HepG2 (cell line): Measurements from ENCODE around the gene ATAD3C. TPM values are rescaled to one million over a fixed set of nuclear protein-coding genes. Genes with fewer than 3 reads are reported as not detected.

Experiments
- DBP ChIP-seq: sonication (generic); formaldehyde crosslinking; IDR thresholded peaks from 2 replicates; pipeline ENCODE4 v1.4.0; 2020; ENCODE audit warnings: missing genetic modification reagents; ENCODE audit errors: not compliant biosample characterization
- EHMT2 ChIP-seq: fragments of 200-600 bp; sonication (generic); IDR thresholded peaks from 2 replicates; pipeline ENCODE4 v1.7.0; 2017; ENCODE audit warnings: antibody characterized with exemption, low read depth, low read length, borderline replicate concordance
- HDAC2 ChIP-seq: sonication (generic); formaldehyde crosslinking; IDR thresholded peaks from 2 replicates; pipeline ENCODE4 v1.4.0; 2020; ENCODE audit warnings: missing genetic modification reagents
- HDAC6 ChIP-seq: fragments of 200-600 bp; sonication (generic); IDR thresholded peaks from 2 replicates; pipeline ENCODE4 v1.7.0; 2017; ENCODE audit warnings: mild to moderate bottlenecking, antibody characterized with exemption, low read length, low read depth
- NFKB2 ChIP-seq: sonication (generic); formaldehyde crosslinking; IDR thresholded peaks from 2 replicates; pipeline ENCODE4 v1.4.0; 2020; ENCODE audit warnings: missing genetic modification reagents, borderline replicate concordance
- NPAS2 ChIP-seq: sonication (generic); formaldehyde crosslinking; IDR thresholded peaks from 2 replicates; pipeline ENCODE4 v1.8.0; 2022; ENCODE audit warnings: mild to moderate bottlenecking, missing genetic modification reagents, borderline replicate concordance
- TEAD2 ChIP-seq: sonication (generic); formaldehyde crosslinking; IDR thresholded peaks from 2 replicates; pipeline ENCODE4 v1.9.0; 2021; ENCODE audit warnings: missing genetic modification reagents
- ZBTB26 ChIP-seq: IDR thresholded peaks from 2 replicates; pipeline ENCODE4 v1.6.1; 2016; ENCODE audit warnings: missing compliant biosample characterization, missing genetic modification reagents, borderline replicate concordance
- ZBTB7B ChIP-seq: sonication (generic); formaldehyde crosslinking; IDR thresholded peaks from 2 replicates; pipeline ENCODE4 v1.4.0; 2020; ENCODE audit warnings: missing genetic modification reagents
- ZNF20 ChIP-seq: sonication (generic); formaldehyde crosslinking; IDR thresholded peaks from 2 replicates; pipeline ENCODE4 v1.4.0; 2020; ENCODE audit warnings: mild to moderate bottlenecking, moderate library complexity, missing genetic modification reagents
- ZNF468 ChIP-seq: sonication (generic); formaldehyde crosslinking; IDR thresholded peaks from 2 replicates; pipeline ENCODE4 v1.8.0; 2022; ENCODE audit warnings: mild to moderate bottlenecking, moderate library complexity, missing genetic modification reagents
- ZNF639 ChIP-seq: conservative IDR thresholded peaks from 2 replicates; pipeline ENCODE4 v1.6.1; 2018; ENCODE audit warnings: missing genetic modification reagents
- ZNF678 ChIP-seq: sonication (generic); formaldehyde crosslinking; IDR thresholded peaks from 2 replicates; pipeline ENCODE4 v1.4.0; 2020; ENCODE audit warnings: mild to moderate bottlenecking, missing genetic modification reagents
- ZSCAN22 ChIP-seq: sonication (generic); formaldehyde crosslinking; IDR thresholded peaks from 2 replicates; pipeline ENCODE4 v1.4.0; 2020; ENCODE audit warnings: mild to moderate bottlenecking, missing genetic modification reagents
- polyA plus RNA-seq, 8 experiments: library from polyadenylated mRNA; depleted of rRNA in 3 of 8; stranded (reverse) in 7 of 8; unstranded in 1 of 8; fragments of >200 nt; fragmentation: Illumina TruSeq in 4 of 8; extraction: Trizol in 4 of 8; gene quantifications; 2 replicates each; pipeline versions ENCODE4 v1.2.1 to v1.2.3, GENCODE V29; 2011 to 2016; ENCODE audit warnings: low read depth in 4 of 8, missing spikeins in 1 of 8, mixed read lengths in 1 of 8; ENCODE audit not compliant: insufficient read depth in 1 of 8
- total RNA-seq, 5 experiments: library from RNA; depleted of rRNA; stranded (reverse); fragments of >200 nt; fragmentation: Illumina TruSeq; extraction: Trizol; gene quantifications; 2 replicates each; pipeline ENCODE4 v1.2.3, GENCODE V29; 2016; ENCODE audit warnings: low read depth in 1 of 5
- TF ChIP-seq, protein P1 (sequence below): sonication (generic); formaldehyde crosslinking; IDR thresholded peaks from 2 replicates; pipeline ENCODE4 v1.4.0; 2020; ENCODE audit warnings: mild to moderate bottlenecking, missing genetic modification reagents
- TF ChIP-seq, protein P2 (sequence below): IDR thresholded peaks from 2 replicates; pipeline ENCODE4 v1.6.1; 2016; ENCODE audit warnings: missing compliant biosample characterization, missing genetic modification reagents, borderline replicate concordance
- TF ChIP-seq, protein P3 (sequence below): sonication (generic); formaldehyde crosslinking; IDR thresholded peaks from 2 replicates; pipeline ENCODE4 v1.4.0; 2020; ENCODE audit warnings: missing genetic modification reagents

Gene ATAD3C
- total and polyA plus RNA-seq, 2 of the 13 experiments (the other 11 are each of a cell fraction or from before 2014, with no cell fraction given) = 2.4 to 3.2 TPM

DNA sequence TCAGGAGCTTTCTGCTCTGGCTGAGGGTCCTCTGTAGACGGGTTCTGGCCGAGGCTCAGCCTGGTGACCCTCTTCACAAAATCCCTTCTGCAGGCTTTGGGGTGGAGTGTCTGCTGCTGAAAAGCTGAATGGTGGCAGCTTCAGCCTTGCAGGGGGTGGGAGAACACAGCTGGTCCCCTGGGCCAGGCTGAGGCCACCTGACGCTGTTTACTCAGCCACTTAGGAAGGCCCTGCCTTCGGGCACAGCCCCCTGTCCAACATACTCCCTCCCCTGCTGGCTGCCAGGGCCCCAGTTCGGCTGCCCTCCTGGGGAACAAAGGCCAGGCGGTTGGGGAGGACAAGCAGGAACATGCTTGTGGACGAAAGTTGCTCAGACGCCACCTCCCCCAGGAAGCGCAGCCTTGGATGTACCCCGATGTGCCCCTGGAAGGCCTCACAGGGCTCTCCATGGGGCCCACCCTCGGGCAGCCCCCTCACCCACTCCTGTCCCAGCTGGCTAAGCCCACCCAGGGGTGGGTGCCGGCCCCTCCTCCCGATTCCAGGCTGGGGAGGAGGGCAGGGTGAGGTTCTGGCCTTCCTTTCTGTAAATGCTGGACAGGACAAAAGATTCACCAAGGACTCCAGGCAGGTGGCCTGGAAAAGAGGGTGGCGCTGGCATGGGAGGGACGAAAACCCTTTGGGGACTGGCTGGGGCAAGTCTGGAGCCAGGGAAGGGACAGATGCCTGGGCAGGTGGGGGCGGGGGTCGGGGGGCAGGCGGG, 28.2 kb upstream of the ATAD3C start, which contains the start of gene ANKRD65 (continued):
- TF ChIP-seq DBP (CRISPR knock-in tag) = no peak
- TF ChIP-seq TEAD2 (CRISPR knock-in tag) = no peak
- TF ChIP-seq EHMT2 = no peak
- TF ChIP-seq ZNF20 (CRISPR knock-in tag) = no peak
- no peak for TF ChIP-seq HDAC6
- TF ChIP-seq ZSCAN22 = no peak
- no peak for TF ChIP-seq NPAS2 (CRISPR knock-in tag)
- peak; percentile 82 for TF ChIP-seq HDAC2
- TF ChIP-seq, protein P1, sequence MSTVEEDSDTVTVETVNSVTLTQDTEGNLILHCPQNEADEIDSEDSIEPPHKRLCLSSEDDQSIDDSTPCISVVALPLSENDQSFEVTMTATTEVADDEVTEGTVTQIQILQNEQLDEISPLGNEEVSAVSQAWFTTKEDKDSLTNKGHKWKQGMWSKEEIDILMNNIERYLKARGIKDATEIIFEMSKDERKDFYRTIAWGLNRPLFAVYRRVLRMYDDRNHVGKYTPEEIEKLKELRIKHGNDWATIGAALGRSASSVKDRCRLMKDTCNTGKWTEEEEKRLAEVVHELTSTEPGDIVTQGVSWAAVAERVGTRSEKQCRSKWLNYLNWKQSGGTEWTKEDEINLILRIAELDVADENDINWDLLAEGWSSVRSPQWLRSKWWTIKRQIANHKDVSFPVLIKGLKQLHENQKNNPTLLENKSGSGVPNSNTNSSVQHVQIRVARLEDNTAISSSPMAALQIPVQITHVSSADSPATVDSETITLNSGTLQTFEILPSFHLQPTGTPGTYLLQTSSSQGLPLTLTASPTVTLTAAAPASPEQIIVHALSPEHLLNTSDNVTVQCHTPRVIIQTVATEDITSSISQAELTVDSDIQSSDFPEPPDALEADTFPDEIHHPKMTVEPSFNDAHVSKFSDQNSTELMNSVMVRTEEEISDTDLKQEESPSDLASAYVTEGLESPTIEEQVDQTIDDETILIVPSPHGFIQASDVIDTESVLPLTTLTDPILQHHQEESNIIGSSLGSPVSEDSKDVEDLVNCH (CRISPR knock-in tag) = no peak
- TF ChIP-seq ZBTB26 (CRISPR knock-in tag) = no peak
- TF ChIP-seq, protein P2, sequence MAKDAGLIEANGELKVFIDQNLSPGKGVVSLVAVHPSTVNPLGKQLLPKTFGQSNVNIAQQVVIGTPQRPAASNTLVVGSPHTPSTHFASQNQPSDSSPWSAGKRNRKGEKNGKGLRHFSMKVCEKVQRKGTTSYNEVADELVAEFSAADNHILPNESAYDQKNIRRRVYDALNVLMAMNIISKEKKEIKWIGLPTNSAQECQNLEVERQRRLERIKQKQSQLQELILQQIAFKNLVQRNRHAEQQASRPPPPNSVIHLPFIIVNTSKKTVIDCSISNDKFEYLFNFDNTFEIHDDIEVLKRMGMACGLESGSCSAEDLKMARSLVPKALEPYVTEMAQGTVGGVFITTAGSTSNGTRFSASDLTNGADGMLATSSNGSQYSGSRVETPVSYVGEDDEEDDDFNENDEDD (CRISPR knock-in tag) = peak; percentile 34; the same call in 1 of the 2 replicates
- TF ChIP-seq NFKB2 (CRISPR knock-in tag) = 0 out of 2 replicates have a peak, but pooled peaks have one; percentile 23
- no peak for TF ChIP-seq ZNF678 (CRISPR knock-in tag)
- TF ChIP-seq ZNF468 (CRISPR knock-in tag) = no peak
- no peak for TF ChIP-seq ZNF639 (CRISPR knock-in tag)
- TF ChIP-seq ZBTB7B (CRISPR knock-in tag) = peak; percentile 94
- TF ChIP-seq, protein P3, sequence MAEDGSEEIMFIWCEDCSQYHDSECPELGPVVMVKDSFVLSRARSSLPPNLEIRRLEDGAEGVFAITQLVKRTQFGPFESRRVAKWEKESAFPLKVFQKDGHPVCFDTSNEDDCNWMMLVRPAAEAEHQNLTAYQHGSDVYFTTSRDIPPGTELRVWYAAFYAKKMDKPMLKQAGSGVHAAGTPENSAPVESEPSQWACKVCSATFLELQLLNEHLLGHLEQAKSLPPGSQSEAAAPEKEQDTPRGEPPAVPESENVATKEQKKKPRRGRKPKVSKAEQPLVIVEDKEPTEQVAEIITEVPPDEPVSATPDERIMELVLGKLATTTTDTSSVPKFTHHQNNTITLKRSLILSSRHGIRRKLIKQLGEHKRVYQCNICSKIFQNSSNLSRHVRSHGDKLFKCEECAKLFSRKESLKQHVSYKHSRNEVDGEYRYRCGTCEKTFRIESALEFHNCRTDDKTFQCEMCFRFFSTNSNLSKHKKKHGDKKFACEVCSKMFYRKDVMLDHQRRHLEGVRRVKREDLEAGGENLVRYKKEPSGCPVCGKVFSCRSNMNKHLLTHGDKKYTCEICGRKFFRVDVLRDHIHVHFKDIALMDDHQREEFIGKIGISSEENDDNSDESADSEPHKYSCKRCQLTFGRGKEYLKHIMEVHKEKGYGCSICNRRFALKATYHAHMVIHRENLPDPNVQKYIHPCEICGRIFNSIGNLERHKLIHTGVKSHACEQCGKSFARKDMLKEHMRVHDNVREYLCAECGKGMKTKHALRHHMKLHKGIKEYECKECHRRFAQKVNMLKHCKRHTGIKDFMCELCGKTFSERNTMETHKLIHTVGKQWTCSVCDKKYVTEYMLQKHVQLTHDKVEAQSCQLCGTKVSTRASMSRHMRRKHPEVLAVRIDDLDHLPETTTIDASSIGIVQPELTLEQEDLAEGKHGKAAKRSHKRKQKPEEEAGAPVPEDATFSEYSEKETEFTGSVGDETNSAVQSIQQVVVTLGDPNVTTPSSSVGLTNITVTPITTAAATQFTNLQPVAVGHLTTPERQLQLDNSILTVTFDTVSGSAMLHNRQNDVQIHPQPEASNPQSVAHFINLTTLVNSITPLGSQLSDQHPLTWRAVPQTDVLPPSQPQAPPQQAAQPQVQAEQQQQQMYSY (CRISPR knock-in tag) = no peak; the same call in 1 of the 2 replicates
